HG03521 (cell line): Measurements from ENCODE around the gene DNM3.
A peak's percentile ranks its signal among the peaks of the same experiment; 100 is the strongest.
"Not testable (repeated sequence)": the region's sequence is repeated elsewhere in the genome, so short reads cannot be mapped to it uniquely, and the experiment has no call there.

ENCODE experiments used
- ATAC-seq: cut with Tn5 transposase; IDR thresholded peaks from one replicate; pipeline ENCODE4 v1.9.1; 2021; ENCODE audit warnings: mild to moderate bottlenecking, moderate library complexity; ENCODE audit not compliant: unreplicated experiment

The DNM3 gene

GRCh38 chr1:171841050-171841910 lies at the start of gene DNM3:
TSS of gene DNM3 (plus strand) at chr1:171841498. CDS start at chr1:171841657, 159 bp downstream.
- ATAC-seq, result peak; percentile 84

DNA sequence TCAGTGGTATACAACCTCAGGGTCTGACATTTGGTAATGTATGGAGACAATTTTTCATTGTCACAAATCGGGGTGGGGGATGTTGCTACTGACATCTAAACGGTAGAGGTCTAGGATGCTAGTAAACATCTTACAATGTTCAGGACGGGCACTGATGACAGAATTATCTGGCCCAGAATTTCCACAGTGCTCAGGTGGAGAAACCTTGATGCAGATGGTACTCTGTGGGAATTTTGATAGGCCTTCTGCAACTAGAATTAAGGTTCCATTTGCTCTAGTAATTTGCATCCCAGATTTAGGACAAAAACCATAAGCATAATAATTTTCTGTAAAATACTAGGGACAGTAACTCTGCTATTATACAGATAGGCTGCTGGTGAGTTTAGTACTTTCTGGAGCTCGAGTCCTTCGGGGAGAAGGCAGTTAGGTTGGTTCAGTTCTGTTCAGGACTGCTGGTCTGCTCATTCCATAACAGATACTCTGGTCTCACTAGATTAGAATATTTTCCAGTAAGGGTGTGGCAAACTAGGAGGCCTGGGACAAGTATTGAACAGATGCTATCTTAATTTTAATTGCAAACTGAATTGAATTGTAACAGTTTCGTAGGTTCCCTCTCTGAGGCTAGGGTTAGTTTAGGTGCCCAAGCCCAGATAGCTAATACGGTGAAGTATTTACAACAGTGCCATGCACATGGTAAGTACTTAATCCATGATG lies 48.5 kb upstream of the DNM3 start:
- no peak for ATAC-seq

DNA sequence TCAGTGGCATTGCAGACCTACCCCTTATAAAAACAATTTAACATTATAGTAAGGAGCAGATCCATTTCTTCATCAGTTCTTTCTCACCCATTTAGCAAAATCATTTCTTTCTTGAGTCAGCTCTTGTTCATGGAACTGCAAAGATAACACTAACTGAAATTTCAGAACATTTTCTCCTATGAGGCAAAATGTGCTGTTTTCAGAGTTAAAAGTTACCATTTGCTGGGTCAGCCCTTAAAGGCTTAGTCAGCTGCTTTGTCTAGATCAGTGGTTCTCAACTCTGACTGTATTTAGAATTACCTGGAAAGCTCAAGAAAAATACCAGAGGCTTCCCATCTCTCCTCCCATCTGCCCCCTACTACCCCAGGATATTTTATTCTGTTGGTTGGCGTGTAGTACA lies 47.7 kb upstream of the DNM3 start:
- no peak for ATAC-seq

GRCh38 chr1:171794085-171794484 lies 47.2 kb upstream of the DNM3 start:
- no peak for ATAC-seq

- no peak for ATAC-seq
These were observed 44.7 kb upstream of the DNM3 start for GRCh38 chr1:171796592-171796991.

DNA sequence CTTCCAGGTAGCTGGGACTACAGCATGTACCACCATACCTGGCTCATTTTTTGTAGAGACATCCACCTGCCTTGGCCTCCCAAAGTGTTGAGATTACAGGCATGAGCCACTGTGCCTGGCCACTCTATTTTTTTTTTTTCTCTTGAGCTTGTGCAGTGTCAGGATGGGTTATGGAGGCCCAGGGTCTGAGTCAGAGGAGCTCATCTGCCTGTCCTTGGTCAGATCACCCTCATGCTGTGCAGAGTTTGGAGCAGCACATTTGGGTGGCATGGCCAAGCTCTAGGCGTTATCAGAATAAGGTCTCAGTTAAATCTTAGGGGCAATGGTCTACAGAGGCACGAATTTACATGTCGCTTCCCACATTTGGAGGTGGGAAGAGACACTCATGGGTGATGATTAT lies 43.0 kb upstream of the DNM3 start:
- no peak for ATAC-seq

GRCh38 chr1:171798765-171799164 lies 42.5 kb upstream of the DNM3 start:
- ATAC-seq, result no peak

GRCh38 chr1:171799166-171799565 lies 42.1 kb upstream of the DNM3 start:
- no peak for ATAC-seq

DNA sequence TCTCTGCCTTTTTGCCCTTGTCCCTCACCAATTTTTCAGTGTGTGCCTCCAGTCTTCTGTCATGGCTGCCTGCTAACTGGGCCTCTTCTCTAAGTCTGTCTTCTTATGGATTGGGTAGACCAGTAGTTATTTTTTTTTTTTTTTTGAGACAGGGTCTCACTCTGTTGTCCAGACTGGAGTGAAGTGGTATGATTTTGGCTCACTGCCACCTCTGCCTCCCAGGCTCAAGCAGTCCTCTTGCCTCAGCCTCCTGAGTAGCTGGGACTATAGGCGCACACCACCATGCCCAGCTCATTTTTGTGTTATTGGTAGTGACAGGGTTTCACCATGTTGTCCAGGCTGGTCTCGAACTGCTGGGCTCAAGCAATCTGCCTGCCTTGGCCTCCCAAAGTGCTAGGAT lies 41.6 kb upstream of the DNM3 start:
- not testable (repeated sequence) for ATAC-seq

- ATAC-seq, result no peak
These were observed 41.0 kb upstream of the DNM3 start for GRCh38 chr1:171800342-171800741.

DNA sequence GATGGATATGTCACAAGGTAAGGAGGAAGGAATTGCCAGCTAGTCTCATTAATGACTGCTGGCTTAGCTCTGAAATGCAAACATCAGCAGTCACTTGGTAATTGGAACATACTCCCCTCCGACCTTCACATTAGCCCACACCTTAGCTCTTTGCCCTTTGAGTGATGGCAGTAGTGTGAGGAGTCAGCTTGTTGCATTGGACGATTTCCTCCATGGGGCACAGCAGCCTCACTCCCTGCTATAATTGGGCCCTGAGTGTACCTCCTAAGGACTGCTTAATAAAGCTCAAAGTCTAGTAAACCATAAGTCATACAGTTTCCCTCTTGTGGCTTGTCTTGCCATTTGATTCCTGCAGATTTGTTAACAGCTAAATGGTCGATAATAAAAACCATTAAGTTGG lies 40.4 kb upstream of the DNM3 start:
- no peak for ATAC-seq

DNA sequence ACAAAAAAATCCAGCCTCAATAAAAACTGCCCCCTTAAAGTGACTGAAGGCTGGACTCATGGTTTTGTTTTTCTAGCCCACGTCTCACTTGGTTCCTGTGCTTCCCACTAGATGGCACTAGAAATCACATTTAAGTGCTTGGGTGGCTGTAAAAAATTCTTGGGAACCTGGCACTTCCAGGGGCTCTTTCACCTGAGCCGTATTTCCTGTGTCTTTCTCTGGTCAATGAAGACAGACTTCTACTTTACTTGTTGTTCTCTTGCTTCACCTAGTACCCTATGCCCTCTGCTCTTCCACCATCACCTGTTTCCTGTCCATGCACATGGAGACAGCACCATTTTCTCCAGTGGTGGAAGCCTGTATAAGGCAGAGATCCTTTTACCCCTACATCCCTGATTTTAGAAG lies 39.8 kb upstream of the DNM3 start:
- no peak for ATAC-seq

DNA sequence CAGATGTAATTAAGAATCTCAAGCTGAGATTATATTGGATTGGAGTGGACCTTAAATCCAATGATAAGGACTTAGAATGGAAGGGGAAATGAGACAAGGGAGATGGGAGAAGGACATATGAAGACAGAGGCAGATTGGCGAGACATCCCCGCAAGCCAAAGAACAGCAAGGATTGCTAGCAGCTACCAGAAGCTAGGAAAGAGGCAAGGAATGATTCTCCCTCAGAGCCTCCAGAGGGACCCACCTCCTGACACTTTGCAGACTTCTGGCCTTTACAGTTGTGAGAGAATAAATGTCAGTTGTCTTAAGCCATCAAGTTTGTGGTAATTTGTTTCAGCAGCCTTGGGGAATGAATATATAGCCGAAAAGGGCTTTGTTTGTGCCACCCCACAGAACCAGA lies 39.1 kb upstream of the DNM3 start:
- ATAC-seq, result no peak

GRCh38 chr1:171803045-171803444 lies 38.3 kb upstream of the DNM3 start:
- no peak for ATAC-seq

GRCh38 chr1:171803461-171804022 lies 37.8 kb upstream of the DNM3 start:
- no peak for ATAC-seq

DNA sequence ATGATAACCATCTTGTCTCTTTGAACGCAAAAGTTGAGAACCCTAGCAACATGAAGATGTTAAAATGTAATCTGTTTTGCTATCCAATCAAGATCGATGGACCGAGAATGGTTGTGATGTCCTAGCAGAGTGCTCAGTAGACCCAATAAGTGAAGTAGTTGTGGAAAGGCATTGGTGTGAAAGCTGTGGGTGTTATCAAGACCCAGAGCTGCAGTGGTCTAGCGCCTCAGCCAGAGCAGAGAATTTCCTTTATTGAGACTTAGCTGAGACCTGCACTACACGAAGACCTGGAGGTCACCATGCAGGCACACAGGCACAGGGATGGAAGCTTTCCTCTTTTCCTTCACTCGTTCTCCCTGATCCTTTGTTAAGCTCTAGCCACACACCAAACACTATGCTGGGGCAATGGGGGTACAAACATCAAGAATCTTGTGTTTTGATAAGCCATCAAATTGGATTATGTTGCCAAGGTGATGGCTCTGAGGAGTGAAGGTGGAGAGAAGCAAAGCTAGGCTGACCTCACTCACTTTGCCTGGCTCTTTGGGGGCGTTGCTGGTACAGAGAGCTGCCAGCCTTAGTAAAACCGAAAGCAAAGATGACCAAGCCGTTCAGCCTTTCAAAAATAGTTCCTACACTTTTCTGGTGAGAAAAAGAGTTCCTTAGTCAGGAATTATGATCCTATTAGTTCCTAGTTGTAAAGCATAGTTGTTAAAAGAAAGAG lies 35.7 kb upstream of the DNM3 start:
- ATAC-seq, result peak; percentile 70

GRCh38 chr1:171807556-171807955 lies 33.7 kb upstream of the DNM3 start:
- no peak for ATAC-seq

- ATAC-seq, result no peak
These were observed 31.5 kb upstream of the DNM3 start for GRCh38 chr1:171809834-171810233.

- no peak for ATAC-seq
These were observed 29.6 kb upstream of the DNM3 start for GRCh38 chr1:171811672-171812071.

DNA sequence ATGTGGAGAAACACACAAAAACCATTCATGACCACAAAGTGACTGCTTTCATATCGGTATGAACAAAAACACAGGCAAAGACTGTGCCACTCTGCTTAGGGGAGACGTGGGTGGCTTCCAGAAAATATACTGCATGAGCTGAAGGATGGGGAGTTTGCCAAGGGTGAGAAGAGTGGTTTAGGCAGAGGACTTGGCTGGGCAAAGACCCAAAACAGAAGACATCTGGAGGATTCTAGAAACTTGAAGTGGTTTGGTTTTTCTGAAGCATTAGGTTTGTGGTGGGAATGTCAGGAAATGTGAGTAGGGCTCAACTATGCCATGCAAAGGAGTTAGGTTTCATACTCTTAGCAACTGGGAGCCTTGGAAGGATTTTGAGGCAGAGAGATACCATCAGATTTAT lies 26.6 kb upstream of the DNM3 start:
- no peak for ATAC-seq

- ATAC-seq, result no peak
These were observed 24.9 kb upstream of the DNM3 start for GRCh38 chr1:171816300-171816901.
